Transverse colon (tissue), 3 donors: Measurements from ENCODE around the gene SLC38A3.

Experiments used
- CTCF ChIP-seq, 5 experiments: fragments of 200-600 bp in 3 of 5; fragments of 450-650 bp in 2 of 5; sonication (generic) in 3 of 5; IDR thresholded peaks; 1 replicate in 2 of 5; 2 replicates in 3 of 5; pipeline ENCODE4 v1.5.1; 2016 to 2017; ENCODE audit warnings: antibody characterized with exemption in 5 of 5, inconsistent platforms in 3 of 5, mild to moderate bottlenecking in 2 of 5, moderate library complexity in 1 of 5
- POLR2A ChIP-seq: fragments of 450-650 bp; IDR thresholded peaks from one replicate; pipeline ENCODE4 v1.6.1; 2016; ENCODE audit warnings: antibody characterized with exemption, mild to moderate bottlenecking, moderate library complexity

GRCh38 chr3:50233176-50233575 is 28.1 kb downstream of the SLC38A3 start:
- TF ChIP-seq CTCF (IDR thresholded peaks at IDR 0.05) (no peak), POLR2A (no peak)
